GM19372 (cell line): ENCODE results near the gene GNAI1.

ENCODE experiments used
- ATAC-seq: cut with Tn5 transposase; IDR thresholded peaks from one replicate; pipeline ENCODE4 v1.9.1; 2021; ENCODE audit warnings: mild to moderate bottlenecking, low read depth, moderate library complexity; ENCODE audit not compliant: unreplicated experiment

GNAI1 gene

DNA sequence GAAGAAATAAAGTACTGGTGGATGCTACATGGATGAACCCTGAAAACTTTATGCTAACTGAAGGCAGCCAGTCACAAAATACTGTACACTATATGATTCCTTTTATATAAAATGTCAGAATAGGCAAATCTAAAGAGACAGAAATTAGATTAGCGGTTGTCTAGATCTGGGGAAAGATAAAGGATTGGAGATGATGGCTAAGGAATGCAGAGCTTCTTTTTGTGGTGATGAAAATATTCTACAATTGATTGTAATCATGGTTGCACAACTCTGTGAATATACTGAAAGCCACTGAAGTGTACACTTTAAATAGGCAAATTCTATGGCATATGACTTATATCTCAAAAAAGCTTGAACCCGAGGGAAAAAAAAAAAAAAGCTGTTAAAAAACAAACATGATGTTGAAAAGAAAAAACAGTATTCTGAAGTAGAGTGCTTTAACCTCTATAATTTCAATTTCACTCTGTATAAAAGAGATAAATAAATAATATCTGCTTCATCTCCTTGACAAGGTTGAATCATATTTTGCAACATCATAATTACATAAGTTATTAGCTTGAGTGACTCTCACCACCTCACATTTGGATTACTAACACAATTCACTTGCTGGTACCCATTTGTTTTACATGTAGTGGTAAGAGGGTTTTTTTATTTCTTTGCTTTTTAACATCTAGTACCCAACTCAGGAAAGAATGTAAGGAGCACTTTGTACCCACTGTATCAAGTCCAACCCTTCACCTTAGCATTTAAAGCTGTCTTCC, 2.8 kb upstream of the GNAI1 start:
- ATAC-seq = no peak

DNA sequence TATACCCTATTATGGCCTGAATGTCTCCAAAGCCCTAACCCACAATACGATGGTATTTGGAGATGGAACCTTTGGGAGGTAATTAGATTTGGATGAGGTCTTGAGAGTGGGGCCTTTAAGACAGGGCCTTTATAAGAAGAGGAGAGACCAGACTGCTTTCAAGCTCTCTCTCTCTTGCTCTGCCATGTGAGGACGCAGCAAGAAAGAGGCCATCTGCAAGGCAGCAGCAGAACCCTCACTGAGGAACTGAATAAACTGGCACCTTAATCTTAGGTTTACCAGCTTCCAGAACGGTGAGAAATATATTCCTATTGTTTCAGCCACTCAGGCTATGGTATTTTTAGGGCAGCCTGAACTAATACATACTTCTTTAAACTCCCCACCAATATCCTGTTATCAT, 2.0 kb upstream of the GNAI1 start:
- ATAC-seq = no peak

DNA sequence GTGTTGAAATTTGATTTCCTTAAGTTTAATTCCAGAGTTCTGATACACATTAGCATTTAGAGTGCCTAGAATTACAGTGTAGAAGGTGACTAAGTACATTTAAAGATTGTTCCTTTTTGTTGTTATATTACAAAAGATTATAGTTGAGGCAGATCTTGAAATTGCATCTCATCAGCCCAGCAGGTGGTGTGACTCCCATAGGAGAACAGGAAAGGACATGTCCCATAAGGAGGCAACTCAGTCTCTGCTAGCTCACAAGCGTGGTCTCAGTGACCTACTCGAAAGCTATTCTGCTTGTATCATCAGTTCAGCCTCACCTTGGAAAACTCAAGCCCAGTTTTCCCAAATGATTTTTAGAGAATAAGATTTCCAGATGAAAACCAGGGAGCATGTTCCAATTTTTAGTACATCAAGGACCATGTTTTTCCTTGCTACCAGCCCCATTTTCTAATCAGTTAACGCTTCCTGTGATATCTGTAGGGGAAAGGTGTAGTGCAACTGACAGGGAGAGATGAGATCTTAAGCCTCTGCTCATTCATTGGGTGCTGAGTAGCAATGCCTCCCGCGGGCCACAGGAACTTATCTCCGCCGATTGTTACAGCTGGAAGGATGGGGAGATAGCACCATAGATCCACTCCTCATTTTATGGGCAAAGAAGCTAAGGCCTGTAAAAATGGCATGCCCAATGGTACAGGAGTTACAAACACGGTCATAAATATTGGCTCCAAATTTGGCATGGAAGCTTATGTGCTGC, 1.1 kb upstream of the GNAI1 start:
- no peak for ATAC-seq

DNA sequence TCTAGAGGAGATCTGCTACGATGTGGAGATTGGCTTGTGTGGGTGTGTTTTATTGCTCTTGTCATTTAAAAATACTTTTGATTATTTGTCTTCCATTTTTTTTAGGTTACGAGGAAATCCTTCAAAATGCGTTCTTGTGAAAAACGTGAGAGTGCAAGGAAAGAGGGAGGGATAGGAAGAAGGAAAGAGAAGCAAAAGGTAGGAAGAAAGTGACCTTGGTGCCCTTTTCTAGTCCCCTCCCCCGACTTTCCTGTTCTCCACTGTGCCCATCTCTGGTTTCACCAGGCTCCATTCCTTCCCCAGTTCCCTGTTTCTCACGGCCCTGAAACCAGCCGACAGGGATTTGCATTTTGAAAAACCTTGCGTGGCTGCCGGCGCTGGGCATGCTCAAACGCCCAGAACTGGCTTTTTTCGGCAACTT, 506 bp upstream of the GNAI1 start:
- ATAC-seq = no peak

DNA sequence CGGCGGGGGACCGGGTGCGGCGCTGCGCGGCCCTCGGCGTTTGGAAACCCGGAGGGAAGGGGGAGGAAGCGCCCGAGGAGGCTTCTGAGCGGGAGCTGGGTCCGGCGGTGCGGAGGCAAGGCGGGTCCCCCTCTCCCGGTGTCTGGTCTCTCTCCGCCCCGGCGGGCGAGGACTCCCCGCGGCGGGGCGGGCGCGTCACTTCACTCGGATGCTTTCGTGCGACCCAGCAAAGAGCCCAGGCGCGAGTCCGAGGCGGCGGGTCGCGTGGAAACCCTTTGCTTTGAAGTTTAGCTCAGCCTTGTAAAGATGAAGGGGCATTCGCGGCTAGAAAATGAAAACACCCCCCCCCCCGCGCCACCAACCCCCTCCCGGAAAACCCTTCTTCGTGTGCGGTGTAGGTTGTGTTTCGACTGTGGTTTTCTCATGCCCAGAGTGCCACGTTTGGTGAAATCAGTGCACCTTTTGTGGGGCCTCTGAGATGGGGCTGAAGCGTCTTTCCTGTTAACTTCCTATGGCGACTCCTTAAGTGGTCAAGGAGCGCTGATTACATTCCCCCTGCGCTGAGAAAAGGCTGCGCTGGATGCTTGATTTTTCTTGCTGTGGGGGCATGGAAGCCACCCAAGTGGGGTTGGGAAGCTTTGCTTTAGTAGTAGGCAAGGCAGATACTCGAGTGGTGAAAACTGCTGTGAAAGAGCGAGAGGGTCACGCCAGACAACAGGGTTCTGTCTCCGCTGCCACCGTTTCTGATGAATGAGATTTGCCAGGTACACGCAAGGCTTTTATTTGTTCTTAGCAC, 876 bp downstream of the GNAI1 start:
- ATAC-seq = peak; percentile 20

DNA sequence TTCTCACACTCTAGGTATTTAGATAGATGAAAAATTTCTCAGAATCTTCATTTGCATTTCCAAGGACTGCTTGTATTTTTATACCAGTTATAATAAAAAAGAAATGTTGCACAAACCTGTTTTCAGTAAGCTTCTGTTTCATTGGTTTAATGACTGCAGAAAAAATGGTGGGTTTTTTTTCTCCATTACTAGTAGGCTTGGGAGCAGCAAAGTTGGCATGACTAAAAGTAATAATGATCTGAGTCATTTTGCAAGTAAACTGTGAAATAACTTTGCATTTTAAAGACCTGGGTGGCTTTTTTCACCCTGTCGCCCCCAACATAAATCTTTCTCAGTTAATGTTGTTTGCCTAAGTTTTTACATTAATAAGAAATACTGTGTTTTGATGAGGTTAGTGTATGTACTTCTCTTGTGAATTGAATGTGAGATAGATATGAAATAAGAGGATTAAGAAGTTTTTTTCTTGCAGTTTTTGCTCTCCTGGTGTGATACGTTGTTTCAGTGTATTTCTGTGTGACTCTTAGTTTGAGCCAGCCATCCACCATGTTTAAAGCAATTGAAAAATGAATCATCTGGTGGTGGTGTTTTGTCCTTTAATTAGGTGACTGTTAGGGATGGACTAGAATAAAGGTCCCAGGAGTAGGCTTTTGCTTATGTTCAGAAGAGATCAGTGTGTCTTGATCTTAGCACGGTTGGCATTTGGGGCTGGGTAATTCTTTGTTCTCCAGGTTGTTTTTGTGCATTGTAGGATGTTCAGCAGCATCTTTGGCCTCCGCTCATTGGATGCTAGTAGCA, 1.8 kb downstream of the GNAI1 start:
- no peak for ATAC-seq

DNA sequence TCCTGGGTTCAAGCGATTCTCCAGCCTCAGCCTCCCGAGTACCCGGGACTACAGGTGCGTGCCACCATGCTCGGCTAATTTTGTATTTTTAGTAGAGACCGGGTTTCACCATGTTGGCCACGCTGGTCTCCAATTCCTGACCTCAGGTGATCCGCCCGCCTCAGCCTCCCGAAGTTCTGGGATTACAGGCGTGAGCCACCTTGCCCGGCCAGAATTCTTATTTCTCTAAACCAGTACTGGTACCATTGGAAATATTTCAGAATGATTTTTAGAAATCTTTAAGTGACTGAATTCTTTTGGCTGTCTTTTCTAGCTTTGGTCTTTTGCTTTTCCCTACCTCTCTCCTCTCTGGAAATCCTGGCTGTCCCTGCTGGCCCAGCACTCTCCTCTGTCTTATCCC, 2.8 kb downstream of the GNAI1 start:
- no peak for ATAC-seq

DNA sequence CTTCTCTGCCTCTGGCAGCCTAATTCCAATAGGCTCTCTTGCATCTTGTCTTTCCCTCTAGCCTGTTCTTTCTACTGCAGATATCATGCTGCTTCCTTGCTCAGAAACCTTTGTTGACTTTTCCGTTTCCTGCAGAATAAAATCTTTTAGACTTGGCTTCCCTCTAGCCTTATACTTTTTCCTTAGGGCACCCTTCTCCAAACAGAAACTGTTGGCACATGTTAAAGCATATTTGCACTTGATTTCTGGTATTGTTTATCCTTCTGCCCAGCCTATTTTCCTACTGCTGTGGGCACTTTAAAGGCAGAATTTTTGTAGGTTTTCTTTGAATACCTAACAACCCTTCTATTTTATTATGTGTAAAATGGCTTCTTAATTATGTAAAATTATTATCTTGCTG, 4.6 kb downstream of the GNAI1 start:
- no peak for ATAC-seq

DNA sequence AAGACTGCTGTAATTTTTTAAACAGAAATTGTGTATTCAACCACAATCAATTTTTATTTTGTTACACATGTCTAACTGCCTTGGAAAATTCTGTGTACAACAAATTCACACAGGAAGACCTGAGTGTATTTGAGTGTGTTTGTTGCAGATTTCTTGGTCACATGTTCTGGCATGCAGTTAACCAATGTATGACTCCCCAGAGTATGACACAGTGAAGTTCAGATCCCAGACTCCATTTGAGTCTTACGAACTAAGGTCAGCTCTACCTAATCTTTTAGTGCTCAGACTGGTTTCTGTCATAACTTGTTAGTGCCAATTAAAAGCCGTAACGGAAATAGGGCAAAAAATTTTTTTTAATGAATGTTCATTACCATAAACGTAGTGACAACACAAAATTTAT, 5.8 kb downstream of the GNAI1 start:
- ATAC-seq = no peak

DNA sequence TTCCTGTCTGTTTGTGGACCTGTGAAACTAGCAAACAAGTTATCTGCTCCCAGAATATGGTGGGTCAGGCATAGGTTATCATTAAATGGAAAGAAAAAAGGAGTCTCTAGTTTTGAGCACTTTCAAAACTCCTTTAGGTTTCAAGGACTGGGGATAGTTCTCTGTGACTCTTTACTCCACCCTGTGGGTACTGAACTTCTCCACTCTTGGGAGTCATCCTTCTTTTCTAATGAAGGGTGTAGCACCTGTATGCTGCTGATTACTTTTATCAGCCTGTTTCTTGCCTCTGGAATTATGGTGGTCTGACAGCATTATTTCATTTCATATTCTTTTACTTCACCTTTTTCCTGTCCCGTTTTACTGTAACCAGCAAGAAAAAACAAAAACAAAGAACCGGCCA, 6.7 kb downstream of the GNAI1 start:
- no peak for ATAC-seq

DNA sequence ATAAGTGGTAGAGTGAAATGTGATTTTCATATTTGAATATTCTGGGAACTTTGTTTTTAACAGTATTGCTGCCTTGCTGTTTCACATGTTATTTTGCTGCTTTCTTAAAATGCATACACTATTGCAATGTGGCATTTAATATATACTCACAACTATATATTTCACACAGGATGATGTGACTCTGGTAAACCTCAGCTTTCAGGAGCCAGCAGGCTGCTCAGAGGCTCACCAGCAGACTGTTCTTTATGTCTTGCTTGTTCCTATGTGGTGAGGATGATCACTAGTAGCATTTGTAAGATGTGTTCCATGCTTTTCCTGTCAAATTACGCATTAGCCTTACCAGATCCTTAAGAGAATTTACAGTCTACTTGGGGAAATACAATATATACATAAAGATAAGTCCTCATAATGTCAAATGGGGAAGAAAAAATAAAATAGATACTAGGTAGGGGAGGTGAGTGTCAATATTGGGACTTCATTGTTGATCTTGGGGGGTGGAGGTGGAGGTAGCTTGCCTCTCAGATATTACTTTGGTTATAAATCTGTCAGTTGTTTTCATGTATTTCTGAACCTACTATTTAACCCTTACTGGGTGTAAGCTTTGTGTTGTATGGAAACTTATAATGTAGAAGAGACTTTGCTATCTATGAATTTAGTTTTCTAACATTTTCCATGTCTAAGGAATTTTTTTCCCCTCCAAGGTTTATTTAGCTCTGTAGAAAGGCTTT, 8.4 kb downstream of the GNAI1 start:
- no peak for ATAC-seq

DNA sequence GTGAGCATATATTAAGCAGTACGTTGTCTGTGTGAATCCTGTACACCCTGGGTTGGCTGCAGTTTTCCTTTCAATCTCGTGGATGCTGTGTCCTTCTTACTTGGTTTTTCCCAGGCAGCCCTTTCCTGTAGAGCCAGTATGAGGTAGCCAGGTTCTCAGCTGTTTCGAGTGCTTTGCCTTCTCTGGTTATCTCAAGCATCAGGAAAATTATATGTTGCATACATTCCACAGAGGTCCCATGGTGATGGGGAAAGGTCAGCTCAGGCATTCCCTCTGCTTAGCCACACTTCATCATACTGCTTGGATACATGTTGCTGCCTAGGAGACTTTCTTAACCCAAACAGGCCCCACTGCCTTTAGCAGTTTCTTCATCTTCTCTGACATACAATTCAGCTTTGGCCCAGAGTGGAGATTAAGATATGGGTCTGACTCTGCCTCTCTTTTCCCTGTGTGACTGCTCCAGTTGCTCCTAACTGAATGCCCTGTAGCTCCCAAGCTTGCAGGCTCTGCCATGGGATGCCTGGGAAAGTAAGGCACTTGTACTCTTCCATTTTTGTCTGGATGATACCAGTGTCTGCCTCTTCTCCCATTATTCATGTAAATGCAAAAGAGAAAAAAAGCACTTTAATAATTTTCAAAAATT, 11.3 kb downstream of the GNAI1 start:
- ATAC-seq = no peak

DNA sequence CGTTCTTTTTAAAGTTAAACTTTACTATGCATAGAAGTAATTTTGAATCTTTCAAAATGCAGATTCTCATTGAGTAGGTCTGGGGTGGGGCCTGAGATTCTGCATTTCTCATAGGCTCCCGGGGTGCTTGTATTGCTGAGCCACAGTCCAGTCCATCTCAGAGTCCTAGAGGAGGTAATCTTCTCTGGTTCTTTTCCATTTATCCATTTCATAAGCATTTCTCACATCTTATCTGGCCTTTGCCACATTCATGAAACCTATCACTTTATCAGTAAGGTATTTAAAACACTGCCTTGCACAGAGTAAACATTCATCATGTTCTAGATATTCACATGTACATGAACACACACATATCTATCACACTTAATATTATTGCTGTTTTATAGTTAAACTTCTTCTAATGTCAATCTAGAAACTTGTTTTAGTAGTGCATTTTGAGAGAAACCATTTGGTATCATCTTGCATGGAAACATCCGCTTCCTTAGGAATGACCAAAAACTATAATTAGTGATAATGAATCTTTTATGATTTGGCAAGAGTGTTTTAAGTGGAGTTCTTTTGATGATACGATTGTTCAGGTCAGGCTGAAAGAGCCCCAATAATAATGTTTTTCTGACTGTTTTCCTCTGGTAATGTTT, 12.0 kb downstream of the GNAI1 start:
- no peak for ATAC-seq

DNA sequence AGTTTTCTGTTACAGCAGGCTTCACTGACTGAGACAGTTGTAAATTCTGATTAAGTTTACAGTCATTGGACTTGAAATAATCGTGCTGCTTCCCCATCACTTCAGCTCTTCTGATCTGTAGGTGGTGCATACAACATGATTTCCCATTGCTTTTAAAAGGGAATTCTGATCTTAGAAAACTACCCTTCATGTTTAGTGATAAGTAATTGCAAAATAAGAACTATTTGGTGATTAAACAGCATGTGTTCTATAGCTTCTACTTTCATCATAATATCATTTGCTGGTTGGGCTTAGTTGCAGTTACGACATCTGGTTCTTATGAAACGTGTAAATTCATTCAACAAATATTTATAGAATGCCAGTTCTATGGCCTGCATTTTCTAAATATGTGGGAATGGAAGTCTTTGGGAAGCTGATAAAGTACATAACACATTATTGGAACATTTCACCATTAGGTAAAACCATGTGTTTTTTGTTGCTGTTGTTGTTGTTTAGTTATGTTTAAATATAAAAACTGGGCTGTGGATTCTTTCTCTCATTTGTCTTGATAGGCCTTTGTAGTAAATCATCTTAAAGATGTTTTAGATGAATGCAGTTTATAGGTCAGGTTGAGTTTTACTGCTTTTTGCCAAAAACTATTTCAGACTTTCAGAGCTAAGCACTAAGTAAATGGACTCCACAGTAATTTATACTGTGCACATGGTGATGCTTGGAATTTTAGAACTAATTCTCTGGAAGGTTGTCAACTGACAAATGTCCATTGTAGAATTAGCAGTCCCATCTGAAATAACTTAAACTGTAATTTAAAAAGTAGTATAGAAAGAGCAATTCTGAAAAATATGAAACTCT, 13.1 kb downstream of the GNAI1 start:
- no peak for ATAC-seq

DNA sequence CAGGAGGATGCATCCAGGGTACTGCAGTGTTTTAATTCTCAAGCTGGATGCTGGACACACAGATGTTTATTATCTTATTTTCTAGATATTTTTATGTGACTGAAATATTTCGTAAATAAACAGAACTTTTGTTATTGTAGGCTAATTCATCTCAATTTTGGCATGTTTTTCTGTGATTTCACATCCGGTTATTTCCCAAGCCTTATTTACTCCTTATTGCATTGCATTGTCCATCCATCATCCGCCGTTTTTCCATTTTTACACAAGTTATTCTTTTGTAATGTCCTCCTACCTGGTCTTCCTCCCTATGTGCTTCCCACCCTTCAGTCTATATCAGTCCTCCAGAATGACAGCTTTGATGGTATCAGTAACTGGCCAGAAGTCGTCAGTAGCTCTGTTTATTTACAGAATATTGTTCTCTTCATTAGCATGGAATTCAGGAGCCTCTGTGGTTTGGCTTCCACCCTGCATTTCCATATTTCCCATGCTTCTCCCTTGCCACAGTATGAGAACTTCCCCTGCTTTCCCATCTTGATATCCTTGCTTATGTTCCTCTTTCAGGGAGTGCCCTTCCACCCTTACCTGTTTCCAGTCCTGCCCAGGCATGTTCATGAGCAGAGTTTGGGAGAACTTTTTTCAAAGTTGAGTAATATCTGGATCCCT, 16.1 kb downstream of the GNAI1 start:
- peak; percentile 16 for ATAC-seq

DNA sequence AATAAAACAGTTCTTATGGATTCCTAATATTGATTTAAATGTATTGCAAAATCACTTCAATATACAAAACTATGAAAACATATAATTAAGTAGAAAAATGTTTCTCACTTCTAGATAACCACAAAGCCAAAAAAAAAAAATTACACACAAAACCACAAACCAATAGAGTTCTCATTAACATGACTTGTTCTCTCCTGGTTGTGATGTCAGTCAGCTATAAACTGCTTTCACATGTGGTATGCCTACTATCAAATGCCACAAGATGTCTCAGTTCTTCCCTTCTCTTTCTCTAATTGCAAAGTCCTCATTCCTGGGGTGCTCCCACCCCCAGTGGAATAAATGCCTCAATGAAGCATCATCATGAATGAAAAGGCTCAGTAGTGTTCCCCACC, 16.6 kb downstream of the GNAI1 start:
- ATAC-seq = peak; percentile 66

DNA sequence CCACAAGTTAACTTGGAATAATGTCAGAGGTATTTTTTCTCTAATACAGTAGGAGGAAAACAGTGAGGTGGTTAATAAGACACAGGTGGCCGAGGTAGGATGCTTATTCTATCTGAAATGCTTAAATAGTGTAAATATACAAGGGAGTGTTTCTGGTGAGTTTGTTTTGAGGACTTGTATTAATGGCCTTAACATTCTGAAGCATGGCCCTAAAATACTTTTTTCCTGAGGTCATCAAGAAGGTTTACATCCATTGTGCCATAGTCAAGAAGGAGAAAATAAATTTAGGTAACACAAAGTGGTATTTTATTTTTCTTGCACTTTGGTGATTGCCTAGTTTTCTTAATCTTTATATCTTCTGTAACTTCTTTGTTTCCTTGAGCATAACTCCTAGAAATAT, 18.8 kb downstream of the GNAI1 start:
- no peak for ATAC-seq
